Neutrophil (primary cell): ENCODE data around the gene PATL2.
A peak's percentile ranks its signal among the peaks of the same experiment; 100 is the strongest.

ENCODE experiments used
- H3K27ac ChIP-seq: fragments of 200-600 bp; sonication (generic); 2 replicates; pipeline ENCODE4 v1.5.1; 2016; ENCODE audit warnings: mild to moderate bottlenecking, moderate library complexity
- H3K27me3 ChIP-seq: fragments of 200-600 bp; sonication (generic); 2 replicates; pipeline ENCODE4 v1.6.0; 2016; ENCODE audit warnings: mild to moderate bottlenecking
- H3K36me3 ChIP-seq: fragments of 200-600 bp; sonication (generic); 2 replicates; pipeline ENCODE4 v1.5.1; 2017
- H3K4me1 ChIP-seq, 2 experiments: fragments of 200-600 bp in 1 of 2; sonication (generic) in 1 of 2; 1 replicate in 1 of 2; 2 replicates in 1 of 2; pipeline versions ENCODE4 v1.5.1 to v1.6.1; 2013 to 2016; ENCODE audit warnings: low read depth in 1 of 2, low read length in 1 of 2, mild to moderate bottlenecking in 1 of 2, moderate library complexity in 1 of 2; ENCODE audit not compliant: control insufficient read depth in 1 of 2, insufficient read depth in 1 of 2
- H3K4me3 ChIP-seq, 2 experiments: fragments of 200-600 bp in 1 of 2; sonication (generic) in 1 of 2; 1 replicate in 1 of 2; 2 replicates in 1 of 2; pipeline ENCODE4 v1.5.1; 2013 to 2016; ENCODE audit warnings: low read depth in 1 of 2, low read length in 1 of 2, mild to moderate bottlenecking in 1 of 2, moderate library complexity in 1 of 2
- H3K9me3 ChIP-seq: fragments of 200-600 bp; sonication (generic); 2 replicates; pipeline ENCODE4 v1.5.1; 2016
- TF ChIP-seq, protein P1 (sequence below): fragments of 200-600 bp; sonication (generic); IDR thresholded peaks from 2 replicates; pipeline ENCODE4 v1.5.1; 2016; ENCODE audit warnings: antibody characterized with exemption

The PATL2 gene

DNA sequence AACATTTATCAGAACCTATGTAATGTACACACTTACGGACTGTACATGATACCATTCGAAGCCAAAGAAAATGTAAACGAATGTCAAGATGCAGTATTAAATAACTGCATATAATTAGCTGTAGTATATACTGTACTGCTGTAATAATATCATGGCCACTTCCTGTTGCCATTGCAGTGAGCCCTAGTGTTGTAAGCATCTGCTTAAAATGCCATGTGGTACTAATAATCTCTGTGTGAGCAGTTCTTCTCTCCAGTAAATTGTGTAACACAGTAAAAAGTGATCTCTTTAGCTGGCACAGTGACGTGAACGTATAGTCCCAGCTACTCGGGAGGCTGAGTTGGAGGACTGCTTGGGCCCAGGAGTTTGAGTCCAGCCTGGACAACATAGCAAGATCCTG lies 56.3 kb downstream of the PATL2 start:
- Histone ChIP-seq H3K27ac (peak overlapping the region; percentile 54), H3K4me1 (peaks cover 9 to 13% of the 10 kb centered on the region in 2 experiments), H3K27me3 (no peaks in the 10 kb centered on the region), H3K4me3 (no peak overlapping the region), H3K36me3 (peaks cover 96% of the 10 kb centered on the region), H3K9me3 (no peaks in the 10 kb centered on the region)
- TF ChIP-seq, protein P1, sequence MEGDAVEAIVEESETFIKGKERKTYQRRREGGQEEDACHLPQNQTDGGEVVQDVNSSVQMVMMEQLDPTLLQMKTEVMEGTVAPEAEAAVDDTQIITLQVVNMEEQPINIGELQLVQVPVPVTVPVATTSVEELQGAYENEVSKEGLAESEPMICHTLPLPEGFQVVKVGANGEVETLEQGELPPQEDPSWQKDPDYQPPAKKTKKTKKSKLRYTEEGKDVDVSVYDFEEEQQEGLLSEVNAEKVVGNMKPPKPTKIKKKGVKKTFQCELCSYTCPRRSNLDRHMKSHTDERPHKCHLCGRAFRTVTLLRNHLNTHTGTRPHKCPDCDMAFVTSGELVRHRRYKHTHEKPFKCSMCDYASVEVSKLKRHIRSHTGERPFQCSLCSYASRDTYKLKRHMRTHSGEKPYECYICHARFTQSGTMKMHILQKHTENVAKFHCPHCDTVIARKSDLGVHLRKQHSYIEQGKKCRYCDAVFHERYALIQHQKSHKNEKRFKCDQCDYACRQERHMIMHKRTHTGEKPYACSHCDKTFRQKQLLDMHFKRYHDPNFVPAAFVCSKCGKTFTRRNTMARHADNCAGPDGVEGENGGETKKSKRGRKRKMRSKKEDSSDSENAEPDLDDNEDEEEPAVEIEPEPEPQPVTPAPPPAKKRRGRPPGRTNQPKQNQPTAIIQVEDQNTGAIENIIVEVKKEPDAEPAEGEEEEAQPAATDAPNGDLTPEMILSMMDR: no peak

DNA sequence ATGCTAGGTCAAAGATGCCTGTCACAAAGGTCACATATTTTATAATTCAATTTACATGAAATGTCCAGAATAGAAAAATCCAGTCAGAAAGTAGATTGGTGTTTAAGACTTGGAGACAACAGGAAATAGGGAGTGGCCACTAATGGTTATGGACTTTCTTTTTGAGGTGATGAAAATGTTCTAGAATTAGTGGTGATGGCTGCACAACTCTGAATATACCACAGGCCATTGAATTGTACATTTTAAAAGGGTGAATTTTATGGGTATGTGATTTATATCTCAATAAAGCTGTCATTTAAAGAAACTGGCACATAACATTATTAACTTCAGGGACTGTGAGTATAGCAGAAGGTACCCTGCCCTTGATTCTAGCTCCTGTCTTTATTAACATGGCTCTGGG lies 63.5 kb downstream of the PATL2 start:
- H3K36me3 ChIP-seq: peaks cover 74% of the 10 kb centered on the region
- no peaks in the 10 kb centered on the region for H3K4me1 ChIP-seq
- TF ChIP-seq, protein P1: no peak
- no peaks in the 10 kb centered on the region for H3K9me3 ChIP-seq
- H3K27me3 ChIP-seq: no peaks in the 10 kb centered on the region
- no peak overlapping the region for H3K27ac ChIP-seq
- H3K4me3 ChIP-seq: no peak overlapping the region

DNA sequence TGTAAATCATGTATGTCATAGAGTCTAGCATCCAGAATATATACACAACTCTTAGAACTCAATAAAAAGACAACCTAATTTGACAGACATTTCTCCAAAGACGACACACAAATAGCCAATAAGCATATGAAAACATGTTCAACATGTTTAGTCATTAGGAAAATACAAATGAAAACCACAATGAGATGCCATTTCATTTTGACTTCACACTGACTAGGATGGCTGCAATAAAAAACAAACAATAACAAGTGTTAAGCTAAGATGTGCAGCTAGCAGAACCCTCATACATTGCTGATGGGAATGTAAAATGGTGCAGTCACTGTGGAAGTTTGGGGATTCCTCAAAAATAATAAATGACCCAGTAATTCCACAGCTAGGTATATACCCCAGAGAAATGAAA lies 64.1 kb downstream of the PATL2 start:
- Histone ChIP-seq H3K27me3 (no peaks in the 10 kb centered on the region), H3K9me3 (no peaks in the 10 kb centered on the region), H3K27ac (no peak overlapping the region), H3K36me3 (peaks cover 69% of the 10 kb centered on the region), H3K4me1 (no peaks in the 10 kb centered on the region), H3K4me3 (no peak overlapping the region)
- TF ChIP-seq, protein P1: no peak

DNA sequence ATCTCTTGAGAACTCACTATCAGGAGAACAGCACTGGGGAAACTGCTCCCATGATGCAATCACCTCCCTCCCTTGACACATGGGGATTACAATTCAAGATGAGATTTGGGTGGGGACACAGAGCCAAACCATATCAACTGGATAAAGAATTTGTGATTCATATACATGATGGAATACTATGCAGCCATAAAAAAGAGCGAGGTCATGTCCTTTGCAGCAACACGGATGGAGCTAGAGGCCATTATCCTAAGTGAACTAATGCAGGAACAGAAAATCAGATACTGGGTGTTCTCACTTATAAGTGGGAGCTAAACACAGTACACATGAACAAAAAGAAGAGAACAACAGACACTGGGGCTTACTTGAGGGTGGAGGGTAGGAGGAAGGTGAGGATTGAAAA lies 64.7 kb downstream of the PATL2 start:
- H3K27ac ChIP-seq: no peak overlapping the region
- TF ChIP-seq, protein P1: no peak

DNA sequence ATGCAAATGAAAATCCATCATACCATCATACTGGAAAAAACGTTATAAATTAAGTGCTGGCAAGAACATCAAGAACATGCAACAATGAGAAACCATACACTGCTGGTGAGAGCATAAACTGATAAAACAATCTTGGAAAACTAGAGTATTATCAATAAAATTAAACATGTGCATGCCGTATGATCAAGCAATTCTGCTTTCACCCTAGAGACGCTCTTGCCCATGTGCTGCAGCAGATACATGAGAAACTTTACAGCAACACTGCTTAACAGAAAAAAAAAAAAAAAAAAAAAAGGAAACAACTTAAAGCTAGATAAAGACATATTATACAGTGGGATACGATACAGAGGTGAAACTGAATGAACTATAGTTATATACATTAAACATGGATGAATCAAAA lies 69.5 kb downstream of the PATL2 start:
- TF ChIP-seq, protein P1: no peak
- no peak overlapping the region for H3K27ac ChIP-seq
- H3K4me1 ChIP-seq: no peaks in the 10 kb centered on the region
- no peaks in the 10 kb centered on the region for H3K9me3 ChIP-seq
- H3K27me3 ChIP-seq: no peaks in the 10 kb centered on the region
- H3K4me3 ChIP-seq: no peak overlapping the region
- H3K36me3 ChIP-seq: peaks cover 50% of the 10 kb centered on the region

More for the DNA sequence above, 64.7 kb downstream of the PATL2 start:
- no peaks in the 10 kb centered on the region for H3K27me3 ChIP-seq
- no peaks in the 10 kb centered on the region for H3K4me1 ChIP-seq
- H3K9me3 ChIP-seq: no peaks in the 10 kb centered on the region
- peaks cover 63% of the 10 kb centered on the region for H3K36me3 ChIP-seq
- no peak overlapping the region for H3K4me3 ChIP-seq

DNA sequence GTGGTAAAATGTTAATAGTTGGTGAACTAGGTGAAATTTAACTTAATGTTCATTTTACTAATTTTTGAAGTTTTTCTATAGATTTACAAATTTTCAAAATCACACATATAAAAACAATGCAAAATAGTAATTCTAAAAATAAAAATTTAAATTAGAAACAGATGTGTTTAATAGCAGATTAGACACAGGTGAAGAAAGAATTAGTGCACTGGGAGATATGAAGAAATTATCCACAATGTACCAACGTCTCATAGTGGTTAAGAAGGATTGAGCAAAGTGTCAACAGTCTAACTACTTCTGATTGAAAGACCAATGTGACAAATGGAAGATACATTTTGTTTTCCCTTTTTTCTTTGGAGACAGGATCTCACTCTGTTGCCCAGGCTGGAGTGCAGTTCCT lies 74.1 kb downstream of the PATL2 start:
- H3K4me1 ChIP-seq: no peaks in the 10 kb centered on the region
- H3K27me3 ChIP-seq: no peaks in the 10 kb centered on the region
- TF ChIP-seq, protein P1: no peak
- H3K9me3 ChIP-seq: no peaks in the 10 kb centered on the region
- no peak overlapping the region for H3K4me3 ChIP-seq
- H3K27ac ChIP-seq: peak overlapping the region; percentile 8
- H3K36me3 ChIP-seq: peaks cover 74% of the 10 kb centered on the region
